ENCODE measurements around the gene IGSF3.
"Not testable (repeated sequence)": the region's sequence is repeated elsewhere in the genome, so short reads cannot be mapped to it uniquely, and the experiment has no call there.

IGSF3 gene

DNA sequence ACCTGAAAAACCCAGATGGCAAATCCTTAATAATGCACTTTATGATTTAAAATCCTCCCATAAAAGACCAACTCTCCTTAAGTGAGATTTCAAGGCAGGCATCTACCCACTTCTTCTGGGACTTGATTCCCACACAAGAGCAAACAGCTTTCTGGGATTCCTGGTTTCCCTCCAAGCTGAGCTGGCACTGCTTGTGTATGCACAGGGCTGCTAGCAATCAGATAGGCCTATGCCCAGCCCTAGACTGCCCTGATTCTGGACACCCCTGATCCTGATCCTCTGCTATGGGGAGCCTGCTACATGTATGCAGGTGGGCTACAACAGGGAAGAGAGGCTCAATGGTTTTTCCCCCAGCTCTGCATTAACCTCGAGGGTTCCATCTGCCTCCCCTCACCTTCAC, 60.1 kb downstream of the IGSF3 start:
- not testable (repeated sequence) for DNase-seq (ENCODE audit: low read depth, low spot score); H3K9ac ChIP-seq (ENCODE audit: insufficient read length); H3K9me3 ChIP-seq (ENCODE audit: low read depth, low read length); H3K27ac ChIP-seq; H3K36me3 ChIP-seq (ENCODE audit: insufficient read depth, low read length); H3K4me3 ChIP-seq

DNA sequence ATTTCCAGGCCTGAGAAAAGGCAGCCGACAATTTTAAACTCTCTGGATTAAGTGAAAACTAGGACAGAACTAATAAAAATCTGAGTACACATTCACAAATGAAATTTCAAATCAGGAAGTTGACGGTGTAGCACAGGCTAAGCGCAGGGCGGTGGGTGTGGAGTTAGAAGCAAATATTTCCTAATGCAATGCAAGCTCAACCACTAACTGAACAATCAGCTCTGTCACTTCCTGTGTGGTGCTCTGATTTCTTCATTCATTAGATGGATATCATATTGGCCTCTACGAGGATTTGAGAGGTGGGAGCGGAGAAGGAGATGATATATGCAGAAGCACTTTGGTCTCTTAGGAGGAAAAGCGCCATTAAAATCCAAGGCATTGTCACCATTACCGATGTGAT, 61.5 kb downstream of the IGSF3 start:
- not testable (repeated sequence) for H3K4me3 ChIP-seq; H3K9me3 ChIP-seq (ENCODE audit: low read depth, low read length); H3K9ac ChIP-seq (ENCODE audit: insufficient read length); H3K36me3 ChIP-seq (ENCODE audit: insufficient read depth, low read length); H3K27ac ChIP-seq
- DNase-seq (ENCODE audit: low read depth, low spot score), result peak; percentile 6

DNA sequence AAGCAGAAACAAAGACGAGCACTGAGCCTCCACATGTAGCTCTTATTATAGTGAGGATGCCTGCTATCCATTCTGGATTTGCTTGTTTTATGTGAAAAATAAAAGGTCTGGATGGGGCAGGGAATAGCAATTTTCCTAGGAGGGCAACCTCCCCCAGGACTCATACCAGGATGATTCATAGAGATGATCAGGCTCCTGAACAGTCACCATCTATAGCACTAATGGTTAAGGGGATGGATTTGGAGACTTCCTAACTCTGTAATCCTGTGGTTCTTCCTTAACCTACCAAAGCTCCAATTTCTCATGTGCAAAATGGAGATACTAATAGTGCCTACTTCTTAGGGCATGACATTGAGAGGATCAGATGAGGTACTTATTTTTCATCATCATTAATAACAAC, 62.2 kb downstream of the IGSF3 start:
- no peak for DNase-seq (ENCODE audit: low read depth, low spot score)
- H3K9ac ChIP-seq (ENCODE audit: insufficient read length), result no peak overlapping the region
- TF ChIP-seq EZH2 (IDR thresholded peaks at IDR 0.05) (no peak), FOXP2 (optimal IDR thresholded peaks at IDR 0.05; ENCODE audit: control extremely low read depth, extremely low read length, insufficient read depth) (no peak), POLR2AphosphoS5 (IDR thresholded peaks at IDR 0.05; ENCODE audit: borderline replicate concordance, low read depth, low read length) (no peak)
- no peak overlapping the region for H3K27ac ChIP-seq
- H3K4me3 ChIP-seq, result no peak overlapping the region
- H3K36me3 ChIP-seq (ENCODE audit: insufficient read depth, low read length), result no peaks in the 10 kb centered on the region
- H3K9me3 ChIP-seq (ENCODE audit: low read depth, low read length), result no peaks in the 10 kb centered on the region

- H3K9ac ChIP-seq (ENCODE audit: insufficient read length); H3K27ac ChIP-seq; H3K9me3 ChIP-seq (ENCODE audit: low read depth, low read length); DNase-seq (ENCODE audit: low read depth, low spot score); H3K36me3 ChIP-seq (ENCODE audit: insufficient read depth, low read length); H3K4me3 ChIP-seq: not testable (repeated sequence)
Observed at GRCh38 chr1:116604408-116604807, 63.1 kb downstream of the IGSF3 start.

- H3K36me3 ChIP-seq (ENCODE audit: insufficient read depth, low read length); H3K4me3 ChIP-seq; H3K9ac ChIP-seq (ENCODE audit: insufficient read length); DNase-seq (ENCODE audit: low read depth, low spot score); H3K27ac ChIP-seq; H3K9me3 ChIP-seq (ENCODE audit: low read depth, low read length): not testable (repeated sequence)
Observed at GRCh38 chr1:116603646-116604045, 63.9 kb downstream of the IGSF3 start.

DNA sequence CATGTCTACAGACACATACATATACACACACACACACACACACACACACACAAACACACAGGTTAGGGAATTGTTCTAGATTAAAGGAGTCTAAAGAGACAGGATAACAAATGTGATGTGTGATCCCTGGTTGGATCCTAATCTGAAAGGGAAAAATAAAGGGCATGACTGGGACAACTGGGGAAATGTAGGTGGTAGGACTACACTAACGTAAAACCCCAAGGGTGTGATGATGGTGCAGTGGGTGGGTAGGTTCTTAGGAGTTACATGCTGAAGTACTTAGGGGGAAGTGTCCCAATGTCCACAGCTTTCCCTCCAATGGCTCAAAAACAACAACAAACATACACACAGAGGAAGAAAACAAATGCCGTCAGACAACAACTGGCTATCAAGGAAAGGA, 68.2 kb downstream of the IGSF3 start:
- H3K4me3 ChIP-seq; H3K27ac ChIP-seq; H3K36me3 ChIP-seq (ENCODE audit: insufficient read depth, low read length); H3K9me3 ChIP-seq (ENCODE audit: low read depth, low read length); H3K9ac ChIP-seq (ENCODE audit: insufficient read length); DNase-seq (ENCODE audit: low read depth, low spot score): not testable (repeated sequence)

DNA sequence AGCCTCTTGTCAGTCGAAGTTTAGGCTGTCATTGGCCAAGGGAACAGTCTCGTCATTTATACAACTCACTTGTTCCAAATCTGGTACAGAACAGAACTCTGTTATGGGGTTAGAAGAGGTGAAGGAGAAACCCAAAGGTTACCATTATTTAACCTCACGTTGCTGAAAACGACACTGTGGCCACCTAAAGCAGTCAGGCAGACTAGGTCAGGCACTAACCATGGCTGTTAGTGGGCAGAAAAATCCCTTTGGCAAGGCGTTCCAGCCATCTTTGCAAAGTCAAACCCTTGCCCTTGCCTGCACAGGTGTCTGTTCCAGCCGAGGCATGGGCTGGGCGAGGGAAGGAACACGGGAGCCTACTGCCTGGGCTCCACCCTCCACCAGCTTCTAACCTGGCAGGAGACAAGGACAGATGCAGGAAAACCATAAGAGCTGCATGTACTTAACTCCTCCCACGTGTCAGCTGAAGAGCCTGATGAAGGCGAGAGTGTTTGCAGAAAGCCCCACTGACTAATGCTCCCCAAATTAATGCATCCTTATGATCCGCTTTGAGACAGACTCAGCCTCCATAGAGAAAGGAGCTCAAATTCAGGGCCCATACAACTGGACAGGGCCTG, 69.0 kb downstream of the IGSF3 start:
- not testable (repeated sequence) for H3K4me3 ChIP-seq; H3K9me3 ChIP-seq (ENCODE audit: low read depth, low read length); H3K36me3 ChIP-seq (ENCODE audit: insufficient read depth, low read length); H3K27ac ChIP-seq; DNase-seq (ENCODE audit: low read depth, low spot score); H3K9ac ChIP-seq (ENCODE audit: insufficient read length)

- not testable (repeated sequence) for H3K9me3 ChIP-seq (ENCODE audit: low read depth, low read length); H3K9ac ChIP-seq (ENCODE audit: insufficient read length); H3K27ac ChIP-seq; DNase-seq (ENCODE audit: low read depth, low spot score); H3K4me3 ChIP-seq; H3K36me3 ChIP-seq (ENCODE audit: insufficient read depth, low read length)
Observed at GRCh38 chr1:116597388-116597787, 70.1 kb downstream of the IGSF3 start.

- H3K4me3 ChIP-seq; H3K9me3 ChIP-seq (ENCODE audit: low read depth, low read length); H3K27ac ChIP-seq; DNase-seq (ENCODE audit: low read depth, low spot score); H3K36me3 ChIP-seq (ENCODE audit: insufficient read depth, low read length); H3K9ac ChIP-seq (ENCODE audit: insufficient read length): not testable (repeated sequence)
Observed at GRCh38 chr1:116596742-116597307, 70.7 kb downstream of the IGSF3 start.

DNA sequence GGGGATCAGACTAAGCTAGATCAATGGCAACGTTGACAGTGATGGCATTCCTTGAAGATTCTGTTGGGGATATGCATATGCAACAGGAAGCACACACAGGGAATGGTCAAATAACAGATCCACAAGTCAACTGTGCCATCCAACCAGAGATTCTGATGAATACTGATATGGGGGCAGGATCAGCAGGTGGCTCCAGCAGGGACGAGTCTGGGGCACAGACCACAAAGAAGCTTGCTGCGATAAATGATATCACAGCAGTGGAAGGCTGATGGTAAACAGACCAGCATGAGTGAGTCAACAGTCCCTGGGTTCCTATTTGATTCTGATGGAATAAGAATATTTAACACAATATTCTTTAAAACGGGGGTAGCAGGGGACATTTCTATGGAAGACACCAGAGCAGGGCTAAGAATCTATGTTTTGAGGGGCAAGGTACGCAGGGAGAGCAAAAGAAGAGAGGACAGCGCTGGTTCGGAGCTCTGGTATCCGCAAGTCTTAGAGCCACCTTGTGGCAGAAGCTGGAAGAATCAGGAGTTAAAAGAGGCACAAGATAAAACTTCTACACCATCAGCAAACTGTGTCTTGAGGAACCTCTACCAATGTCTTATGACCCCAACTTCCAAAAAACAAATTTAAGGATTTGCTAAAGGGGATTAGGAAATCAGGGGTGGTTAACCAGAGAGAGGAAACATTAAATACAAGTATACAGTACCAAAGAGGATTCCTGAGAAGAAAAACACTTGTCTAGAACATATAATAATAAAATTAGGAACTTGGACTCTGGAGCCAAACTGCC, 71.4 kb downstream of the IGSF3 start:
- H3K9ac ChIP-seq (ENCODE audit: insufficient read length); H3K27ac ChIP-seq; DNase-seq (ENCODE audit: low read depth, low spot score); H3K36me3 ChIP-seq (ENCODE audit: insufficient read depth, low read length); H3K9me3 ChIP-seq (ENCODE audit: low read depth, low read length): not testable (repeated sequence)
- H3K4me3 ChIP-seq, result peak overlapping the region; percentile 19; the same call in 1 of the 2 replicates

GRCh38 chr1:116595065-116595840, 72.3 kb downstream of the IGSF3 start:
- not testable (repeated sequence) for H3K36me3 ChIP-seq (ENCODE audit: insufficient read depth, low read length); DNase-seq (ENCODE audit: low read depth, low spot score); H3K9ac ChIP-seq (ENCODE audit: insufficient read length); H3K9me3 ChIP-seq (ENCODE audit: low read depth, low read length); H3K27ac ChIP-seq; H3K4me3 ChIP-seq

DNA sequence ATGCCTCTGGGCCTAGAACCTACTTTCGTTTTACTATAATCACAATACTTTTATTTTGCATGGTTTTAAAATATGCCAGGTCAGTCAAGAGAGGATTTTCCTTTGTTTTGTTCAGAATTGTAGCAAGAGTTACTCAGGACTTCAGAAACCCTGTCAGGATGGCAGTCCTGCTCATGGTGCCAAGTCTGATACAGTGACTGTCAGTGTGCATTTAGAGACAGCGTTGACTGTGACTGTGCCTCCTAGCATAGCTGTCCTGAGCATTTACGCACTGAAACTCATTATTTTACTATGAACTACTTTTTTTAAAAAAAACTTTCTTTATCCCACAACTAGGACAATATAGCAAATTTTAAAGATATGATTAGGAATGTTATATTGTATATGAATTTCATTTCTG, 73.6 kb downstream of the IGSF3 start:
- H3K9me3 ChIP-seq (ENCODE audit: low read depth, low read length); H3K4me3 ChIP-seq; H3K27ac ChIP-seq; H3K9ac ChIP-seq (ENCODE audit: insufficient read length); DNase-seq (ENCODE audit: low read depth, low spot score); H3K36me3 ChIP-seq (ENCODE audit: insufficient read depth, low read length): not testable (repeated sequence)

GRCh38 chr1:116593401-116593800, 74.1 kb downstream of the IGSF3 start:
- not testable (repeated sequence) for H3K9ac ChIP-seq (ENCODE audit: insufficient read length); H3K27ac ChIP-seq; H3K9me3 ChIP-seq (ENCODE audit: low read depth, low read length); H3K4me3 ChIP-seq; DNase-seq (ENCODE audit: low read depth, low spot score); H3K36me3 ChIP-seq (ENCODE audit: insufficient read depth, low read length)
